Prostate gland (tissue), 2 donors: ENCODE results near the gene LRRC8E. TPM values are rescaled to one million over a fixed set of nuclear protein-coding genes. Genes with fewer than 3 reads are reported as not detected.

Source experiments
- DNase-seq: peaks from one replicate; pipeline ENCODE4 v3.0.0-alpha.2; 2019; ENCODE audit warnings: low spot score
- H3K27ac ChIP-seq, 2 donors: fragments of 200-600 bp; sonication (generic); 2 replicates each; pipeline ENCODE4 v1.5.1; 2017 to 2019
- H3K27me3 ChIP-seq: fragments of 200-600 bp; sonication (generic); replicated peaks from 2 replicates; pipeline ENCODE4 v1.5.1; 2019; ENCODE audit not compliant: insufficient read depth
- H3K36me3 ChIP-seq, 2 donors: fragments of 200-600 bp; sonication (generic); 1 replicate in 1 of 2; 2 replicates in 1 of 2; pipeline versions ENCODE4 v1.5.1 to v1.8.1; 2017 to 2019
- H3K4me1 ChIP-seq: fragments of 200-600 bp; sonication (generic); replicated peaks from 2 replicates; pipeline ENCODE4 v1.5.1; 2019
- H3K4me3 ChIP-seq, 2 donors: fragments of 200-600 bp; sonication (generic); 2 replicates each; pipeline ENCODE4 v1.5.1; 2017 to 2019
- H3K9me3 ChIP-seq: fragments of 200-600 bp; sonication (generic); 2 replicates; pipeline ENCODE4 v1.5.1; 2017
- CTCF ChIP-seq, 4 experiments: fragments of 200-600 bp in 2 of 4; fragments of 450-650 bp in 2 of 4; sonication (generic) in 2 of 4; IDR thresholded peaks; 1 replicate in 3 of 4; 2 replicates in 1 of 4; pipeline ENCODE4 v1.5.1; 2016 to 2019; ENCODE audit warnings: antibody characterized with exemption in 4 of 4, mild to moderate bottlenecking in 2 of 4, moderate library complexity in 2 of 4
- POLR2A ChIP-seq: fragments of 450-650 bp; IDR thresholded peaks from one replicate; pipeline ENCODE4 v1.6.1; 2016; ENCODE audit warnings: antibody characterized with exemption, mild to moderate bottlenecking
- POLR2AphosphoS5 ChIP-seq: sonication (generic); formaldehyde crosslinking; IDR thresholded peaks from one replicate; pipeline ENCODE4 v1.6.1; 2017; ENCODE audit warnings: antibody characterized with exemption
- whole genome bisulfite sequencing: methylation state at CpG from one replicate; pipeline ENCODE4 v1.1.5; 2018; 5-methylcytosine and 5-hydroxymethylcytosine counted together
- intact Hi-C: fragments of 100-400 bp; cut with DNase I; formaldehyde crosslinking; loops from one replicate; pipeline ENCODE4 v1.14.2; 2022
- total RNA-seq, 2 donors: library from RNA; depleted of rRNA; stranded (reverse); fragments of >200 nt; gene quantifications; one replicate each; pipeline ENCODE4 v1.1.0, GENCODE V29; 2016

The LRRC8E gene
- total RNA-seq, 2 donors from 2014 or later, result 4.8 to 11.7 TPM

- H3K4me1 ChIP-seq, result peaks cover 15% of the 10 kb centered on the region
- no peak overlapping the region for H3K4me3 ChIP-seq
- H3K9me3 ChIP-seq, result no peaks in the 10 kb centered on the region
- H3K36me3 ChIP-seq, result peaks cover 11 to 20% of the 10 kb centered on the region in 2 donors
- no peak overlapping the region for H3K27ac ChIP-seq
- DNase-seq, result no peak
- 66% methylated on average over 19 of the region's 19 CpGs for WGBS
- H3K27me3 ChIP-seq, result no peaks in the 10 kb centered on the region
- intact Hi-C loops, result no loop called here
- no peak for TF ChIP-seq POLR2A
- no peak for TF ChIP-seq POLR2AphosphoS5
- TF ChIP-seq CTCF (IDR thresholded peaks at IDR 0.05), result no peak
These were observed 18.8 kb downstream of the LRRC8E start for GRCh38 chr19:7907122-7907521.

GRCh38 chr19:7907544-7907943 is 19.2 kb downstream of the LRRC8E start:
- peaks cover 14% of the 10 kb centered on the region for H3K4me1 ChIP-seq
- H3K27ac ChIP-seq, result no peak overlapping the region
- intact Hi-C loops, result no loop called here
- H3K27me3 ChIP-seq, result no peaks in the 10 kb centered on the region
- H3K36me3 ChIP-seq, result peaks cover 11 to 24% of the 10 kb centered on the region in 2 donors
- WGBS, result 92% methylated on average over 11 of the region's 11 CpGs
- no peak for DNase-seq
- H3K9me3 ChIP-seq, result no peaks in the 10 kb centered on the region
- TF ChIP-seq POLR2AphosphoS5 (no peak), CTCF (IDR thresholded peaks at IDR 0.05) (no peak), POLR2A (no peak)
- H3K4me3 ChIP-seq, result no peak overlapping the region

- H3K27me3 ChIP-seq, result no peaks in the 10 kb centered on the region
- H3K27ac ChIP-seq, result no peak overlapping the region
- intact Hi-C loops, result no loop called here
- no peak overlapping the region for H3K4me3 ChIP-seq
- peaks cover 11 to 27% of the 10 kb centered on the region in 2 donors for H3K36me3 ChIP-seq
- TF ChIP-seq POLR2AphosphoS5 (no peak), CTCF (IDR thresholded peaks at IDR 0.05) (no peak), POLR2A (no peak)
- H3K4me1 ChIP-seq, result peaks cover 12% of the 10 kb centered on the region
- DNase-seq, result no peak
- H3K9me3 ChIP-seq, result no peaks in the 10 kb centered on the region
- 83% methylated on average over 14 of the region's 14 CpGs for WGBS
These were observed 19.9 kb downstream of the LRRC8E start for GRCh38 chr19:7908078-7908699.

GRCh38 chr19:7908742-7909461 is 20.6 kb downstream of the LRRC8E start:
- Histone ChIP-seq H3K4me1 (peaks cover 12% of the 10 kb centered on the region), H3K27me3 (no peaks in the 10 kb centered on the region), H3K4me3 (no peak overlapping the region), H3K36me3 (peaks cover 11 to 27% of the 10 kb centered on the region in 2 donors), H3K27ac (no peak overlapping the region), H3K9me3 (no peaks in the 10 kb centered on the region)
- DNase-seq, result no peak
- intact Hi-C loops, result no loop called here
- WGBS, result 82% methylated on average over 17 of the region's 19 CpGs
- TF ChIP-seq CTCF (IDR thresholded peaks at IDR 0.05), result no peak
- TF ChIP-seq POLR2AphosphoS5, result no peak
- TF ChIP-seq POLR2A, result no peak
